Astrocyte (in vitro differentiated cells and primary cell): Measurements from ENCODE around the gene SEMA4B. TPM values are rescaled to one million over a fixed set of nuclear protein-coding genes. Genes with fewer than 3 reads are reported as not detected.

ENCODE experiments used
- DNase-seq: peaks from one replicate; pipeline ENCODE4 v3.0.0-alpha.2; 2010; ENCODE audit warnings: low read depth
- FAIRE-seq: peaks from 2 replicates; lab custom pipeline; 2011; peaks lifted over from hg19 to GRCh38; lab: Jason Lieb, UNC
- H2AFZ ChIP-seq: 2 replicates; pipeline ENCODE4 v1.6.0; 2012; ENCODE audit warnings: low read depth, low read length, inconsistent platforms
- H3K27ac ChIP-seq: 2 replicates; pipeline ENCODE4 v1.5.1; 2011; ENCODE audit warnings: low read depth, low read length, inconsistent platforms
- H3K27me3 ChIP-seq: 2 replicates; pipeline ENCODE4 v1.6.0; 2011; ENCODE audit warnings: low read length, inconsistent platforms; ENCODE audit not compliant: insufficient read depth
- H3K36me3 ChIP-seq: 2 replicates; pipeline ENCODE4 v1.5.1; 2011; ENCODE audit warnings: low read length, inconsistent platforms; ENCODE audit not compliant: insufficient read depth
- H3K4me1 ChIP-seq: 2 replicates; pipeline ENCODE4 v1.5.1; 2011; ENCODE audit warnings: low read length, inconsistent platforms; ENCODE audit not compliant: insufficient read depth
- H3K4me2 ChIP-seq: 2 replicates; pipeline ENCODE4 v1.6.0; 2012; ENCODE audit warnings: low read length, inconsistent platforms
- H3K4me3 ChIP-seq: 2 replicates; pipeline ENCODE4 v1.5.1; 2011; ENCODE audit warnings: low read depth, mild to moderate bottlenecking, low read length, inconsistent platforms; ENCODE audit not compliant: insufficient read depth
- H3K79me2 ChIP-seq: 2 replicates; pipeline ENCODE4 v1.6.0; 2012; ENCODE audit warnings: mild to moderate bottlenecking, low read length, inconsistent platforms; ENCODE audit not compliant: insufficient read depth
- H3K9ac ChIP-seq: 2 replicates; pipeline ENCODE4 v1.6.0; 2012; ENCODE audit warnings: mild to moderate bottlenecking, low read length, inconsistent platforms
- H3K9me3 ChIP-seq: 2 replicates; pipeline ENCODE4 v1.5.1; 2012; ENCODE audit warnings: low read depth, mild to moderate bottlenecking, low read length, inconsistent platforms; ENCODE audit not compliant: insufficient read depth
- H4K20me1 ChIP-seq: 2 replicates; pipeline ENCODE4 v1.6.0; 2012; ENCODE audit warnings: low read length, inconsistent platforms; ENCODE audit not compliant: insufficient read depth
- H3K27ac Mint-ChIP-seq: one replicate; pipeline ENCODE4 v1.8.0; 2021; ENCODE audit warnings: mild to moderate bottlenecking, mixed read lengths; ENCODE audit not compliant: unreplicated experiment
- H3K27me3 Mint-ChIP-seq: one replicate; pipeline ENCODE4 v1.8.0; 2021; ENCODE audit warnings: low read depth, mixed read lengths; ENCODE audit not compliant: unreplicated experiment
- H3K36me3 Mint-ChIP-seq: one replicate; pipeline ENCODE4 v1.8.0; 2021; ENCODE audit warnings: low read depth, mixed read lengths; ENCODE audit not compliant: unreplicated experiment
- H3K4me1 Mint-ChIP-seq: one replicate; pipeline ENCODE4 v1.8.0; 2021; ENCODE audit warnings: low read depth, mixed read lengths; ENCODE audit not compliant: unreplicated experiment
- H3K4me3 Mint-ChIP-seq: one replicate; pipeline ENCODE4 v1.8.0; 2021; ENCODE audit warnings: mild to moderate bottlenecking, moderate library complexity, mixed read lengths; ENCODE audit not compliant: unreplicated experiment
- H3K9me3 Mint-ChIP-seq: one replicate; pipeline ENCODE4 v1.8.0; 2021; ENCODE audit warnings: mild to moderate bottlenecking, mixed read lengths; ENCODE audit not compliant: unreplicated experiment
- EZH2 ChIP-seq: IDR thresholded peaks from 2 replicates; pipeline ENCODE4 v1.6.1; 2012; ENCODE audit warnings: mild to moderate bottlenecking, low read length, inconsistent platforms; ENCODE audit not compliant: insufficient read depth
- total RNA-seq: library from RNA; stranded (reverse); gene quantifications from 2 replicates; pipeline ENCODE4 v1.2.1, GENCODE V29; 2021
- TF ChIP-seq, protein P1 (sequence below): IDR thresholded peaks from 2 replicates; pipeline ENCODE4 v1.5.1; 2011; ENCODE audit warnings: low read depth, mild to moderate bottlenecking, inconsistent platforms, low read length, moderate library complexity; ENCODE audit not compliant: insufficient read depth

The SEMA4B gene
- total RNA-seq, 1 donor from 2014 or later, result 9.9 TPM

DNA sequence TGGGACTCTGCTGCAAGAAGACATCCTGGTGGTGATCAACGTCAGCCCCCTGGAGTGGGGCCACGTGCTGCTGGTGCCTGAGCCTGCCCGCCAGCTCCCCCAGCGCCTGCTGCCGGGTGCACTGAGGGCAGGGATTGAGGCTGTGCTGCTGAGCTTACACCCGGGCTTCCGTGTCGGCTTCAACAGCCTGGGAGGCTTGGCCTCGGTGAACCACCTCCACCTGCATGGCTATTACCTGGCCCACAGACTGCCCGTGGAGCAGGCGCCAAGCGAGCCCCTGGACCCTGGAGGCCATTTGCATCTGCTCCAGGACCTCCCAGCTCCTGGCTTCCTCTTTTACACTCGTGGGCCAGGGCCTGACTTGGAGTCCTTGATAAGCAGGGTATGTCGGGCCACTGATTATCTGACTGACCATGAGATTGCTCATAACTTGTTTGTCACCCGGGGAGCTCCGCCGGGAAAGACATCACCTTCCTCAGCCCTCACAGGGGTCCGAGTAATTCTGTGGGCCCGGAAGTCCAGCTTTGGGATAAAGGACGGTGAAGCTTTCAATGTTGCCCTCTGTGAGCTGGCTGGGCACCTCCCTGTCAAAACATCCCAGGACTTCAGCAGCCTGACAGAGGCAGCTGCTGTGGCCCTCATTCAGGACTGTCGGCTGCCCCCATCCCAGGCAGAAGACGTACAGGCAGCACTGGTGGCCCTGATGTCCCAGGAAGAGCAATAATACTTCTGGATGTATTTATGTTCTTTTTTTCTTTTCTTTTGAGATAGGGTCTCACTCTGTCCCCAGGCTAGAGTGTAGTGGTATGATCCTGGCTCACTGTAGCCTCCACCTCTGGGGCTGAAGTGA lies 40.4 kb downstream of the SEMA4B start:
- Histone ChIP-seq H3K9ac (no peak overlapping the region), H3K36me3 (no peaks in the 10 kb centered on the region), H3K27ac (no peak overlapping the region), H3K27me3 (no peaks in the 10 kb centered on the region), H4K20me1 (no peaks in the 10 kb centered on the region), H3K79me2 (no peaks in the 10 kb centered on the region), H3K4me3 (no peak overlapping the region), H3K9me3 (no peaks in the 10 kb centered on the region), H3K4me2 (no peak overlapping the region), H2AFZ (no peak overlapping the region), H3K4me1 (no peaks in the 10 kb centered on the region)
- FAIRE-seq (no peak), DNase-seq (no peak)
- Mint-ChIP-seq H3K4me3 (no peak overlapping the region), H3K27me3 (no peaks in the 10 kb centered on the region), H3K36me3 (no peaks in the 10 kb centered on the region), H3K9me3 (no peaks in the 10 kb centered on the region), H3K27ac (no peak overlapping the region), H3K4me1 (no peaks in the 10 kb centered on the region)
- no peak for TF ChIP-seq EZH2
- TF ChIP-seq, protein P1, sequence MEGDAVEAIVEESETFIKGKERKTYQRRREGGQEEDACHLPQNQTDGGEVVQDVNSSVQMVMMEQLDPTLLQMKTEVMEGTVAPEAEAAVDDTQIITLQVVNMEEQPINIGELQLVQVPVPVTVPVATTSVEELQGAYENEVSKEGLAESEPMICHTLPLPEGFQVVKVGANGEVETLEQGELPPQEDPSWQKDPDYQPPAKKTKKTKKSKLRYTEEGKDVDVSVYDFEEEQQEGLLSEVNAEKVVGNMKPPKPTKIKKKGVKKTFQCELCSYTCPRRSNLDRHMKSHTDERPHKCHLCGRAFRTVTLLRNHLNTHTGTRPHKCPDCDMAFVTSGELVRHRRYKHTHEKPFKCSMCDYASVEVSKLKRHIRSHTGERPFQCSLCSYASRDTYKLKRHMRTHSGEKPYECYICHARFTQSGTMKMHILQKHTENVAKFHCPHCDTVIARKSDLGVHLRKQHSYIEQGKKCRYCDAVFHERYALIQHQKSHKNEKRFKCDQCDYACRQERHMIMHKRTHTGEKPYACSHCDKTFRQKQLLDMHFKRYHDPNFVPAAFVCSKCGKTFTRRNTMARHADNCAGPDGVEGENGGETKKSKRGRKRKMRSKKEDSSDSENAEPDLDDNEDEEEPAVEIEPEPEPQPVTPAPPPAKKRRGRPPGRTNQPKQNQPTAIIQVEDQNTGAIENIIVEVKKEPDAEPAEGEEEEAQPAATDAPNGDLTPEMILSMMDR, result no peak

DNA sequence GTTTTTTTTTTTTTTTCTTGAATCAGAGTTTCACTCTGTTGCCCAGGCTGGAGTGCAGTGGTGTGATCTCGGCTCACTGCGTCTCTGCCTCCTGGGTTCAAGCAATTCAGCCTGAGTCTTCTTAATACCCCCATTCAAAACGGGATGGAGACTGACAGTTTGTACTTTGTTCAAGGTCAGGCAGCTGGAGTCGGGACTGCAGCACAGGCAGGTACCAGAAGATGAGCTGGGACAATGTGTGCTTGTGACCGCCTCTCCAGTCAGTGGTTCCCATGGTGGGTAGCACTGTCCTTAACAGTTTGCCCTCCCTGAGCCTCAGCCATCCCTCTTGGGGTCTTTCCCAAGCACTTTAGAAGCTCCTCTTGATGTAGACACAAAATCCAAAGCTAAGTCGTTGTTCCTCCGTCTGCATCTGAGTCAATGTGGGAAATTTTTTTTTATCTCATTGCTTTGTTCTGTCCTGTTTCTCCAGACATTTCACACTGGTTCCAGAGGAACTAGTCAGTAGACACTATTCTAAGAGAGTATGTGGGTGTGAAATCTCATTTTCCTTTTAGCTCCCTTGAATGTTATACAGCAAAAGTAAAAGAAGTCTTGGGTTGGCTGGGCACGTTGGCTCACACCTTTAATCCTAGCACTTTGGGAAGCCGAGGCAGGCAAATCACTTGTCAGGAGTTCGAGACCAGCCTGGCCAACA lies 43.0 kb downstream of the SEMA4B start:
- Histone ChIP-seq H3K4me3 (no peak overlapping the region), H3K9ac (no peak overlapping the region), H3K27me3 (no peaks in the 10 kb centered on the region), H3K36me3 (no peaks in the 10 kb centered on the region), H3K4me1 (no peaks in the 10 kb centered on the region), H4K20me1 (no peaks in the 10 kb centered on the region), H3K9me3 (no peaks in the 10 kb centered on the region), H3K79me2 (no peaks in the 10 kb centered on the region), H3K4me2 (no peak overlapping the region), H2AFZ (no peak overlapping the region), H3K27ac (no peak overlapping the region)
- Mint-ChIP-seq H3K4me3 (no peak overlapping the region), H3K27ac (no peak overlapping the region), H3K36me3 (no peaks in the 10 kb centered on the region), H3K9me3 (no peaks in the 10 kb centered on the region), H3K27me3 (no peaks in the 10 kb centered on the region), H3K4me1 (no peaks in the 10 kb centered on the region)
- FAIRE-seq, result no peak
- DNase-seq, result no peak
- no peak for TF ChIP-seq EZH2
- TF ChIP-seq, protein P1, result no peak
